Mesodermal cell (in vitro differentiated cells): ENCODE measurements around the gene APMAP.

Experiments used
- H3K27ac ChIP-seq: 2 replicates; pipeline ENCODE4 v1.7.0; 2013; ENCODE audit warnings: mild to moderate bottlenecking, low read depth, low read length, moderate library complexity; ENCODE audit not compliant: severe bottlenecking
- H3K36me3 ChIP-seq: 2 replicates; pipeline ENCODE4 v1.7.1; 2013; ENCODE audit warnings: mild to moderate bottlenecking, low read length, moderate library complexity; ENCODE audit not compliant: control insufficient read depth, insufficient read depth
- H3K4me1 ChIP-seq: one replicate; pipeline ENCODE4 v1.7.1; 2013; ENCODE audit warnings: mild to moderate bottlenecking, low read length; ENCODE audit not compliant: insufficient read depth, control insufficient read depth, poor library complexity, severe bottlenecking
- H3K4me3 ChIP-seq: 2 replicates; pipeline ENCODE4 v1.7.0; 2013; ENCODE audit warnings: low read length, control low read depth, mild to moderate bottlenecking; ENCODE audit not compliant: insufficient read depth, poor library complexity, severe bottlenecking; ENCODE audit errors: extremely low read depth
- H3K9me3 ChIP-seq: 2 replicates; pipeline ENCODE4 v1.7.1; 2013; ENCODE audit warnings: mild to moderate bottlenecking, low read length, moderate library complexity; ENCODE audit not compliant: control insufficient read depth
- WGBS, 2 experiments: methylation state at CpG; one replicate each; pipeline ENCODE4 v1.1.5; 2013; ENCODE audit warnings: missing lambda C conversion rate in 2 of 2; ENCODE audit not compliant: insufficient coverage in 2 of 2; 5-methylcytosine and 5-hydroxymethylcytosine counted together

APMAP gene

GRCh38 chr20:24963672-24964505 is 28.7 kb downstream of the APMAP start:
- WGBS, 2 experiments: 97% methylated on average over 17 to 21 of the region's 21 CpGs
- Histone ChIP-seq H3K4me1 (no peaks in the 10 kb centered on the region), H3K36me3 (peaks cover 84% of the 10 kb centered on the region), H3K27ac (no peak overlapping the region), H3K9me3 (no peaks in the 10 kb centered on the region), H3K4me3 (no peak overlapping the region)

GRCh38 chr20:24962510-24962909 is 30.0 kb downstream of the APMAP start:
- H3K27ac ChIP-seq: no peak overlapping the region
- peaks cover 71% of the 10 kb centered on the region for H3K36me3 ChIP-seq
- no peak overlapping the region for H3K4me3 ChIP-seq
- 89 to 100% methylated on average over 3 to 4 of the region's 6 CpGs for whole genome bisulfite sequencing, 2 experiments
- H3K4me1 ChIP-seq: no peaks in the 10 kb centered on the region
- no peaks in the 10 kb centered on the region for H3K9me3 ChIP-seq

GRCh38 chr20:24962182-24962492 is 30.4 kb downstream of the APMAP start:
- no peaks in the 10 kb centered on the region for H3K9me3 ChIP-seq
- no peaks in the 10 kb centered on the region for H3K4me1 ChIP-seq
- H3K4me3 ChIP-seq: no peak overlapping the region
- WGBS, 2 experiments: 100% methylated on average over 1 of the region's 2 CpGs; no CpG with 5 or more reads in 1 of the 2 experiments
- H3K36me3 ChIP-seq: peaks cover 71% of the 10 kb centered on the region
- no peak overlapping the region for H3K27ac ChIP-seq

- Histone ChIP-seq H3K27ac (no peak overlapping the region), H3K9me3 (no peaks in the 10 kb centered on the region), H3K4me3 (no peak overlapping the region), H3K4me1 (no peaks in the 10 kb centered on the region), H3K36me3 (peaks cover 66% of the 10 kb centered on the region)
- 85 to 86% methylated on average over 8 to 17 of the region's 20 CpGs for WGBS, 2 experiments
These were observed 31.0 kb downstream of the APMAP start for GRCh38 chr20:24961384-24962181.

- Histone ChIP-seq H3K4me1 (no peaks in the 10 kb centered on the region), H3K36me3 (peaks cover 61% of the 10 kb centered on the region), H3K27ac (no peak overlapping the region), H3K9me3 (no peaks in the 10 kb centered on the region), H3K4me3 (no peak overlapping the region)
- WGBS, 2 experiments: 100% methylated on average over 1 of the region's 2 CpGs; no CpG with 5 or more reads in 1 of the 2 experiments
These were observed 31.7 kb downstream of the APMAP start for GRCh38 chr20:24960861-24961260.

GRCh38 chr20:24960302-24960801 is 32.2 kb downstream of the APMAP start:
- WGBS, 2 experiments: 94 to 96% methylated on average over 10 of the region's 10 CpGs
- H3K4me3 ChIP-seq: no peak overlapping the region
- no peaks in the 10 kb centered on the region for H3K4me1 ChIP-seq
- no peaks in the 10 kb centered on the region for H3K9me3 ChIP-seq
- peaks cover 56% of the 10 kb centered on the region for H3K36me3 ChIP-seq
- no peak overlapping the region for H3K27ac ChIP-seq

GRCh38 chr20:24959591-24960301 is 32.8 kb downstream of the APMAP start:
- no peaks in the 10 kb centered on the region for H3K9me3 ChIP-seq
- peaks cover 52% of the 10 kb centered on the region for H3K36me3 ChIP-seq
- no peak overlapping the region for H3K4me3 ChIP-seq
- H3K27ac ChIP-seq: no peak overlapping the region
- no peaks in the 10 kb centered on the region for H3K4me1 ChIP-seq
- WGBS, 2 experiments: 88 to 92% methylated on average over 12 of the region's 14 CpGs

- H3K9me3 ChIP-seq: no peaks in the 10 kb centered on the region
- peaks cover 42% of the 10 kb centered on the region for H3K36me3 ChIP-seq
- H3K27ac ChIP-seq: no peak overlapping the region
- H3K4me3 ChIP-seq: no peak overlapping the region
- no peaks in the 10 kb centered on the region for H3K4me1 ChIP-seq
- WGBS, 2 experiments: 91 to 96% methylated on average over 14 to 16 of the region's 20 CpGs
These were observed 33.8 kb downstream of the APMAP start for GRCh38 chr20:24958506-24959385.

GRCh38 chr20:24957326-24958016 is 35.1 kb downstream of the APMAP start:
- H3K36me3 ChIP-seq: peaks cover 29% of the 10 kb centered on the region
- H3K4me1 ChIP-seq: no peaks in the 10 kb centered on the region
- H3K27ac ChIP-seq: no peak overlapping the region
- no peaks in the 10 kb centered on the region for H3K9me3 ChIP-seq
- no peak overlapping the region for H3K4me3 ChIP-seq
- WGBS, 2 experiments: 89 to 91% methylated on average over 16 to 18 of the region's 18 CpGs
